Fibroblast of villous mesenchyme (primary cell): Measurements from ENCODE around the gene SERPINA6. TPM values are rescaled to one million over a fixed set of nuclear protein-coding genes. Genes with fewer than 3 reads are reported as not detected.
"Not testable (repeated sequence)": the region's sequence is repeated elsewhere in the genome, so short reads cannot be mapped to it uniquely, and the experiment has no call there.

Source experiments
- DNase-seq: peaks from one replicate; pipeline ENCODE4 v3.0.0-alpha.2; 2010; ENCODE audit warnings: low read depth
- H3K4me3 ChIP-seq: 2 replicates; pipeline ENCODE4 v1.5.1; 2011; ENCODE audit warnings: low read depth, mild to moderate bottlenecking, low read length
- total RNA-seq: library from RNA; depleted of rRNA; stranded (reverse); fragments of >200 nt; gene quantifications from 2 replicates; pipeline ENCODE4 v1.2.3, GENCODE V29; 2012
- TF ChIP-seq, protein P1 (sequence below): IDR thresholded peaks from 2 replicates; pipeline ENCODE4 v1.5.1; 2012; ENCODE audit warnings: low read depth, mild to moderate bottlenecking, low read length; ENCODE audit not compliant: insufficient read depth

The SERPINA6 gene
- total RNA-seq, 1 donor, result not detected

DNA sequence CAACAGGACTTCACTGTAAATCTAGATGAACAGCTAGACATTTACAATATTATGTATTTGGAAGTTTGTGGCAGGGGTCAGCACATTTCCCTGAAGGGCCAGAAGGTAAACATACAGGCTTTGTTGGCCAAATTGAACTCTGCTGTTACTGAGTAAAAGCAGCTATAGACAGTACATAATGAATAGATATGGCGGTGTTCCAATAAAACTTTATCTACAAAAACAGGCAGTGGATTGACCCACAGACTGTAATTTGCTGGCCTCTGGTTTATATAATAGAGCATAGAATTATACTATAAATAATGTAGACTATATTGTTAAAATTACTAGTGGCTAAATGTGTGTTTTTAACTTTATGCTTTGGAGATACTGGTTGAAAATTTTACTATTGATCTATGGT is 55.8 kb downstream of the SERPINA6 start:
- DNase-seq, result no peak
- H3K4me3 ChIP-seq, result no peak overlapping the region
- TF ChIP-seq, protein P1, sequence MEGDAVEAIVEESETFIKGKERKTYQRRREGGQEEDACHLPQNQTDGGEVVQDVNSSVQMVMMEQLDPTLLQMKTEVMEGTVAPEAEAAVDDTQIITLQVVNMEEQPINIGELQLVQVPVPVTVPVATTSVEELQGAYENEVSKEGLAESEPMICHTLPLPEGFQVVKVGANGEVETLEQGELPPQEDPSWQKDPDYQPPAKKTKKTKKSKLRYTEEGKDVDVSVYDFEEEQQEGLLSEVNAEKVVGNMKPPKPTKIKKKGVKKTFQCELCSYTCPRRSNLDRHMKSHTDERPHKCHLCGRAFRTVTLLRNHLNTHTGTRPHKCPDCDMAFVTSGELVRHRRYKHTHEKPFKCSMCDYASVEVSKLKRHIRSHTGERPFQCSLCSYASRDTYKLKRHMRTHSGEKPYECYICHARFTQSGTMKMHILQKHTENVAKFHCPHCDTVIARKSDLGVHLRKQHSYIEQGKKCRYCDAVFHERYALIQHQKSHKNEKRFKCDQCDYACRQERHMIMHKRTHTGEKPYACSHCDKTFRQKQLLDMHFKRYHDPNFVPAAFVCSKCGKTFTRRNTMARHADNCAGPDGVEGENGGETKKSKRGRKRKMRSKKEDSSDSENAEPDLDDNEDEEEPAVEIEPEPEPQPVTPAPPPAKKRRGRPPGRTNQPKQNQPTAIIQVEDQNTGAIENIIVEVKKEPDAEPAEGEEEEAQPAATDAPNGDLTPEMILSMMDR, result no peak

DNA sequence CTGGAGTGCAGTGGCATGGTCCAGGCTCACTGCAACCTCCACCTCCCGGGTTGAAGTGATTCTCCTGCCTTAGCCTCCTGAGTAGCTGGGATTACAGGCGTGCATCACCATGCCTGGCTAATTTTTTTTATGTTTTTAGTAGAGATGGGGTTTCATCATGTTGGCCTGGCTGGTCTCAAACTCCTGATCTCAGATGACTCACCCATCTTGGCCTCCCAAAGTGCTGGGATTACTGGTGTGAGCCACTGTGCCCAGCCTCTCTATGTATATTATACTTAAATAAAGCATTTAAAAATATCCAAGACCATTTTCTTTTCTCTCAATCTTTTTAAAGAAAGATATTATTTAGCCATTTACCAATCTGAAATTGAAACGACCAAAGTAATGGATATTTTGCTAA is 58.9 kb downstream of the SERPINA6 start:
- not testable (repeated sequence) for DNase-seq, H3K4me3 ChIP-seq

Other genes with a start within 250 kb of the SERPINA6 start
- 92.1 and 128 TPM in 2 replicates for gene DDX24, start 242.1 kb downstream of the SERPINA6 start, total RNA-seq
- gene IFI27L1, start 242.0 kb downstream of the SERPINA6 start, total RNA-seq, result 9.9 and 15.8 TPM in 2 replicates
- gene IFI27, start 212.6 kb downstream of the SERPINA6 start, total RNA-seq, result 51.4 and 103 TPM in 2 replicates
- gene IFI27L2, start 193.7 kb downstream of the SERPINA6 start, total RNA-seq, result 94.1 and 102 TPM in 2 replicates
- under 0.01 and 0.43 TPM in 2 replicates for gene PPP4R4, start 149.0 kb downstream of the SERPINA6 start, total RNA-seq
- gene SERPINA10, start 30.1 kb downstream of the SERPINA6 start, total RNA-seq, result not detected in 2 replicates
- not detected in 2 replicates for gene SERPINA2, start 43.4 kb upstream of the SERPINA6 start, total RNA-seq
- gene SERPINA1, start 65.3 kb upstream of the SERPINA6 start, total RNA-seq, result not detected in 2 replicates
- gene SERPINA11, start 129.5 kb upstream of the SERPINA6 start, total RNA-seq, result not detected in 2 replicates
- gene SERPINA9, start 152.9 kb upstream of the SERPINA6 start, total RNA-seq, result not detected in 2 replicates
- gene SERPINA12, start 186.1 kb upstream of the SERPINA6 start, total RNA-seq, result not detected in 2 replicates
- gene SERPINA4, start 238.1 kb upstream of the SERPINA6 start, total RNA-seq, result not detected in 2 replicates